Neural progenitor cell (in vitro differentiated cells): Measurements from ENCODE around the gene AKAP8L. TPM values are rescaled to one million over a fixed set of nuclear protein-coding genes. Genes with fewer than 3 reads are reported as not detected.

Experiments used
- DNase-seq: peaks from one replicate; pipeline ENCODE4 v3.0.0-alpha.2; 2016; ENCODE audit warnings: low spot score
- H2AFZ ChIP-seq: fragments of 200-600 bp; sonication (generic); replicated peaks from 2 replicates; pipeline ENCODE4 v1.6.1; 2016; ENCODE audit warnings: antibody characterized with exemption
- H3F3A ChIP-seq: fragments of 200-600 bp; sonication (generic); 2 replicates; pipeline ENCODE4 v1.6.1; 2016; ENCODE audit warnings: antibody characterized with exemption, low read depth
- H3K27ac ChIP-seq: fragments of 200-600 bp; sonication (generic); 2 replicates; pipeline ENCODE4 v1.5.1; 2016; ENCODE audit warnings: mild to moderate bottlenecking
- H3K27me3 ChIP-seq: fragments of 200-600 bp; sonication (generic); 2 replicates; pipeline ENCODE4 v1.6.1; 2016; ENCODE audit warnings: mild to moderate bottlenecking, moderate library complexity
- H3K36me3 ChIP-seq: fragments of 200-600 bp; sonication (generic); 2 replicates; pipeline ENCODE4 v1.5.1; 2016
- H3K4me1 ChIP-seq: fragments of 200-600 bp; sonication (generic); 2 replicates; pipeline ENCODE4 v1.6.1; 2016; ENCODE audit warnings: mixed run types
- H3K4me2 ChIP-seq: fragments of 200-600 bp; sonication (generic); 2 replicates; pipeline ENCODE4 v1.6.1; 2016
- H3K4me3 ChIP-seq: fragments of 200-600 bp; sonication (generic); 2 replicates; pipeline ENCODE4 v1.5.1; 2016
- H3K79me2 ChIP-seq: fragments of 200-600 bp; sonication (generic); 2 replicates; pipeline ENCODE4 v1.6.1; 2016; ENCODE audit warnings: low read depth
- H3K9ac ChIP-seq: fragments of 200-600 bp; sonication (generic); 2 replicates; pipeline ENCODE4 v1.6.1; 2016
- H3K9me3 ChIP-seq: fragments of 200-600 bp; sonication (generic); 2 replicates; pipeline ENCODE4 v1.5.1; 2016; ENCODE audit warnings: low read depth
- H4K20me1 ChIP-seq: fragments of 200-600 bp; sonication (generic); 2 replicates; pipeline ENCODE4 v1.6.1; 2016; ENCODE audit warnings: low read depth
- H3K27ac Mint-ChIP-seq: 3 replicates; pipeline ENCODE4 v1.8.0; 2021; ENCODE audit warnings: mixed read lengths
- H3K27me3 Mint-ChIP-seq: 2 replicates; pipeline ENCODE4 v1.8.0; 2022; ENCODE audit warnings: low read depth, mild to moderate bottlenecking, inconsistent platforms, moderate library complexity, mixed read lengths; ENCODE audit not compliant: insufficient read depth
- H3K36me3 Mint-ChIP-seq: 3 replicates; pipeline ENCODE4 v1.8.0; 2021; ENCODE audit warnings: mixed read lengths
- H3K4me1 Mint-ChIP-seq: 3 replicates; pipeline ENCODE4 v1.8.0; 2021; ENCODE audit warnings: mixed read lengths
- H3K4me3 Mint-ChIP-seq: 3 replicates; pipeline ENCODE4 v1.8.0; 2021; ENCODE audit warnings: mild to moderate bottlenecking, moderate library complexity, mixed read lengths
- H3K9me3 Mint-ChIP-seq: 3 replicates; pipeline ENCODE4 v1.8.0; 2020; ENCODE audit warnings: mixed read lengths
- CTCF ChIP-seq: fragments of 200-600 bp; sonication (generic); IDR thresholded peaks from 2 replicates; pipeline ENCODE4 v1.5.1; 2017; ENCODE audit warnings: antibody characterized with exemption, mild to moderate bottlenecking
- EZH2 ChIP-seq: fragments of 200-600 bp; sonication (generic); IDR thresholded peaks from 2 replicates; pipeline ENCODE4 v1.6.1; 2017; ENCODE audit warnings: antibody characterized with exemption, mild to moderate bottlenecking, moderate library complexity
- EZH2phosphoT487 ChIP-seq: fragments of 200-600 bp; sonication (generic); IDR thresholded peaks from 2 replicates; pipeline ENCODE4 v1.6.1; 2017; ENCODE audit warnings: antibody characterized with exemption
- total RNA-seq: library from RNA; depleted of rRNA; stranded (reverse); fragments of >200 nt; gene quantifications from 2 replicates; pipeline ENCODE4 v1.2.3, GENCODE V29; 2015; ENCODE audit warnings: low replicate concordance

Gene AKAP8L
- total RNA-seq, 1 donor from 2014 or later, result 131 TPM

DNA sequence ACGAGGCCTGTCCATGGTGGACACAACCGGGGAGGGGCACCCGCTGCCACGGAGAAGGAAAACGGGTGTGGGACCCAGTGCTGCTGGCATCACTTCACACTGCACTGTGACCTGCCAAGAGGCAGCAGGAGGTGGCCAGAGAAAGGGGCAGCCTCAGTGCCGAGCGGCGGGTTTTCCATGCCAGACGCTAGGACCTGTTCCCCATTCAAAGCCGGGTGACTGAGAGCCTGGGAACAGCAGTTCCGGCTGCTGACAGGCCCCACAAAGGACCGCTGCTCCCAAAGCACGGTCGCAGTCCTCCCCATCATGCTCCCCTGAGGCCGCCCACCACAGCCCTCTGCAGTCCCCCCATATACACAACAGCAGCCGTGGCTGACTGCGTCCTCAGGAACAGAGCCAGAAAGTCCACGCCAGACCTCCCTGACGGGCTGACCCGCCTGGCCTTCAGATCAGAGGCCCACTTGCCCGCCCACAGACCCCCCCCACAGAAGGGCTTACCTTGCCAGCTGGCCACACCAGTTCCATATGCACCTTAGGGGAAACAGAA is 44.6 kb downstream of the AKAP8L start:
- Histone ChIP-seq H3K79me2 (peaks cover 81% of the 10 kb centered on the region), H3K36me3 (peaks cover 5% of the 10 kb centered on the region), H3K4me1 (no peaks in the 10 kb centered on the region), H3K4me3 (no peak overlapping the region), H3K27ac (no peak overlapping the region), H3K9me3 (no peaks in the 10 kb centered on the region), H3K27me3 (no peaks in the 10 kb centered on the region), H3K9ac (no peak overlapping the region), H2AFZ (no peak overlapping the region), H4K20me1 (peaks cover 67% of the 10 kb centered on the region), H3K4me2 (no peak overlapping the region), H3F3A (peaks cover 8% of the 10 kb centered on the region)
- Mint-ChIP-seq H3K36me3 (peaks cover 12% of the 10 kb centered on the region), H3K9me3 (no peaks in the 10 kb centered on the region), H3K27ac (no peak overlapping the region), H3K4me3 (no peak overlapping the region), H3K4me1 (peaks cover 20% of the 10 kb centered on the region), H3K27me3 (no peaks in the 10 kb centered on the region)
- no peak for TF ChIP-seq EZH2
- TF ChIP-seq EZH2phosphoT487, result no peak
- TF ChIP-seq CTCF, result no peak
- DNase-seq, result no peak

GRCh38 chr19:15373644-15374043 is 45.1 kb downstream of the AKAP8L start:
- H3K36me3 ChIP-seq, result peaks cover 5% of the 10 kb centered on the region

DNA sequence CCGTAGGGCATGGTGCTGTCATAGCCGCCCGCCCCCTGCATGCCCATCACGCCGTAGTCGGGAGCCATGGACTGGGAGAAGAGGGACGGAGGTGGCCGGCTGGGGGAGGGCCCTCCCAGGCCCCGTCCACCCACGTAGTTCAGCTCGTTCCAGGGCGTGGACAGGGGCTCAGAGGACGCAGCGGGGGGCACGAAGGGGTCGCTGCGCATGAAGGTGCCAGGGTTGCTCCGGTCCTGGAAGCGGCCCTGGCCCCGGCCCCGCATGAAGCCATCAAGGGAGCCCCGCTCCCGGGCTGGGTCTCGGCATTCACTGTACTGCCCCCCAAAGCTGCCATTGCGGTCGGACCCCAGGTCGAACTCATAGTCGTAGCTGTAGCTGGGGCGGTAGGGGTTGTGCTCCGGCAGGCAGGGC is 45.9 kb downstream of the AKAP8L start:
- Histone ChIP-seq H3K4me3 (no peak overlapping the region), H3K9me3 (no peaks in the 10 kb centered on the region), H3K79me2 (peaks cover 68% of the 10 kb centered on the region), H3K9ac (no peak overlapping the region), H3F3A (no peaks in the 10 kb centered on the region), H3K4me2 (no peak overlapping the region), H2AFZ (no peak overlapping the region), H3K4me1 (no peaks in the 10 kb centered on the region), H3K27ac (no peak overlapping the region), H3K27me3 (no peaks in the 10 kb centered on the region), H3K36me3 (peaks cover 5% of the 10 kb centered on the region), H4K20me1 (peaks cover 57% of the 10 kb centered on the region)
- H3K27ac Mint-ChIP-seq, result no peak overlapping the region
- H3K36me3 Mint-ChIP-seq, result peaks cover 16% of the 10 kb centered on the region
- no peaks in the 10 kb centered on the region for H3K27me3 Mint-ChIP-seq
- TF ChIP-seq EZH2 (no peak), CTCF (no peak), EZH2phosphoT487 (no peak)
- peaks cover 14% of the 10 kb centered on the region for H3K4me1 Mint-ChIP-seq
- no peaks in the 10 kb centered on the region for H3K9me3 Mint-ChIP-seq
- H3K4me3 Mint-ChIP-seq, result no peak overlapping the region
- no peak for DNase-seq

More at GRCh38 chr19:15373644-15374043, 45.1 kb downstream of the AKAP8L start:
- Histone ChIP-seq H4K20me1 (peaks cover 65% of the 10 kb centered on the region), H3K4me1 (no peaks in the 10 kb centered on the region), H3K9me3 (no peaks in the 10 kb centered on the region), H3K4me2 (no peak overlapping the region), H3K4me3 (no peak overlapping the region), H3K79me2 (peaks cover 76% of the 10 kb centered on the region), H2AFZ (no peak overlapping the region), H3K27ac (no peak overlapping the region), H3F3A (peaks cover 3% of the 10 kb centered on the region), H3K27me3 (no peaks in the 10 kb centered on the region), H3K9ac (no peak overlapping the region)
- Mint-ChIP-seq H3K27ac (no peak overlapping the region), H3K4me3 (no peak overlapping the region), H3K27me3 (no peaks in the 10 kb centered on the region), H3K36me3 (peaks cover 14% of the 10 kb centered on the region), H3K4me1 (peaks cover 20% of the 10 kb centered on the region), H3K9me3 (no peaks in the 10 kb centered on the region)
- no peak for DNase-seq
- no peak for TF ChIP-seq EZH2
- no peak for TF ChIP-seq CTCF
- no peak for TF ChIP-seq EZH2phosphoT487
